DMS114 treated with DMSO at 0.1 percent for 48 hours (cell line): Measurements from ENCODE around the gene CEP68.
"Not testable (repeated sequence)": the region's sequence is repeated elsewhere in the genome, so short reads cannot be mapped to it uniquely, and the experiment has no call there.

ENCODE experiments used
- DNase-seq: peaks from one replicate; lab custom pipeline; 2025; ENCODE audit not compliant: unreplicated experiment; lab: John Stamatoyannopoulos, UW

Gene CEP68

GRCh38 chr2:65056215-65057053 lies at the start of gene CEP68:
CEP68 (plus strand) TSS chr2:65056416; CDS start chr2:65069445, 13,029 bp downstream.
- peak; percentile 93 for DNase-seq

DNA sequence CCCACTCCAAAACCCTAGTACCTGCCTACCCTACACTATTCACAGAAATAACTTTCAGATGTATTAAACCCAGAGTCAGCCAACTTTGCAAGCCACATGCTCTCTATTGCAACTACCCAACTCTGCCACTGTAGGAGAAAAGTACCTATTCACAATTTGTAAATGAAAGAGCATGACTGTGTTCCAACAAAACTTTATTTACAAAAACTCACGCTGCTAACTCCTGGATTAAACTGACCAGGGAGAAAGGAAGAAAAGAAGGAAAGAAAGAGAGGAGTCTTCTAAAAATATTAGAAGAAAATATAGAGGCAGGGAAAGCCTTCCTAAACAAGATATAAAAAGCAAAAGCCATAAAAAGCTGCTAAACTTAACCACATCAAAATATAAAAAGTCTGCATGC lies 42.4 kb upstream of the CEP68 start:
- DNase-seq = no peak

- no peak for DNase-seq
Observed at GRCh38 chr2:65015731-65016130, 40.5 kb upstream of the CEP68 start.

- no peak for DNase-seq
Observed at GRCh38 chr2:65016789-65017188, 39.4 kb upstream of the CEP68 start.

GRCh38 chr2:65017335-65017734 lies 38.9 kb upstream of the CEP68 start:
- DNase-seq = no peak

DNA sequence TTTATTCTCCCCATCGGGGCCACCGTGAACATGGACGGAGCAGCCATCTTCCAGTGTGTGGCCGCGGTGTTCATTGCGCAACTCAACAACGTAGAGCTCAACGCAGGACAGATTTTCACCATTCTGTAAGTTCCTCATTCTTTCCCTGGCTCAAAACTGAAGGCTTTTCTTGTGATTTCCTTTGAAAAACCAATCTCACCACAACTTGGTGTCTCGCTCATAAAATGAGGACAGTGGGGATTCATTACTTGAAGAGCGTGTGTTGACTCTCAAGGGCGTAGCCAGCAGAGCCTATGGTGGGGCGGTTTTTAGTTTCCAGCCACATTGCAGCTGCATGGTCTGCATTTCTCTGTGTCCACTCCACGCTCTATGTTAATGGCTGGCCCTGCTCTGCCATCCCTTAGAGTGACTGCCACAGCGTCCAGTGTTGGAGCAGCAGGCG lies 38.1 kb upstream of the CEP68 start:
- no peak for DNase-seq

DNA sequence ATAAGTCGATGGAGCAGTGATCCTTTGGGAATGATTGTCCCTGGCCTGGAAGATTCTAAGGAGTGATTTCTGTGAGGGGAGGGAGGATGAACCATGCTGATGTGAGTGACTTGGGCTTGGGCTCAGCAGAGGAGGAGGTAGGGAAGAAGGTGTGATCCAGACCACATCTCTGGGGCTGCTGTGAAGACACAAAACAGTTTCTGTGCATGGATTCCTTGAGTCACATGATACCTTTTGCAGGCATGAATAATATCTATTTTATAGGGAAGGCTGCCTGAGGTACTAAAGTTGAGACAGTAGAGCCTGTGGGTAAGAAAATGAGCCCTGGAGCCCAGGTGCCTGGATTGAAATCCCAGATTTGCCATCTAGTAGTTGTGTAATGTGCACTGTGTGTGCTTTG lies 37.2 kb upstream of the CEP68 start:
- DNase-seq = no peak

DNA sequence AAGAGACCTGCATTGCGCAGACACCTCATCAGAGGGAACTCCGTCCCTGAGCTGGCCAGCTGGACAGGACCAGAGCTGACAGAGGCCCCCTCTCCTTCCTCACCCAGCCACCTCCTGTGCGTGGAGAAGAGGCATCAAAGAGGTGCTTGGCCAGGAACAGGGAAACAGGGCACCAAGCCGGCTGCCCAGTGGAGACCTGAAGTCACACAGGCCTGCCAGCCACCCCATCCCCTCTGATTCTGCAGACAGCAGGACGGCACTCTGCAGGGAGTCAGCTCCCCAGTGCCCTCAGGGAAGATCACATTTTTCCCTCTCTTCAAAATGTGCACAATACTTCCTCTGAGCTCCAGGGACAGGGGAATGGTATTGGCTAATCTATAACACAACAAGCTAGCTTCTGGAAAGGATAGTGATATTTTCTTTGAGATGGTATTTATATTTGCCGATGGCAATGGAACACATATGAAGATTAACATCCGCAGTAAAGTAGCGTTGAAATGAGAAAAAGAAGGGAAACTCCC lies 36.5 kb upstream of the CEP68 start:
- no peak for DNase-seq

DNA sequence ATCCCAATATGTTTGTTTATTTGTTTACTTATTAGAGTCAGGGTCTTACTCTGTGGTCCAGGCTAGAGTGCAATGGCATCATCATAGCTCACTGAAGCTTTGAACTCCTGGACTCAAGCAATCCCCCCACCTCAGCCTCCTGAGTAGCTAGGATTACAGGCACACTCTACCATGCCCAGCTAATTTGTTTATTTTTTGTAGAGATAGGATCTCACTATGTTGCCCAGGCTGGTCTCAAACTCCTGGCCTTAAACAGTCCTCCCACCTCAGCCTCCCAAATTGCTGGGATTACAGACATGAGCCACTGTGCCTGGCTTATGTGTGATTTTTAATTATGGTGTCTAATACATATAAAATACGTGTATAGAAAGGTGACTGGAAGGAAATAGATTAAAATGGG lies 36.0 kb upstream of the CEP68 start:
- DNase-seq = not testable (repeated sequence)

DNA sequence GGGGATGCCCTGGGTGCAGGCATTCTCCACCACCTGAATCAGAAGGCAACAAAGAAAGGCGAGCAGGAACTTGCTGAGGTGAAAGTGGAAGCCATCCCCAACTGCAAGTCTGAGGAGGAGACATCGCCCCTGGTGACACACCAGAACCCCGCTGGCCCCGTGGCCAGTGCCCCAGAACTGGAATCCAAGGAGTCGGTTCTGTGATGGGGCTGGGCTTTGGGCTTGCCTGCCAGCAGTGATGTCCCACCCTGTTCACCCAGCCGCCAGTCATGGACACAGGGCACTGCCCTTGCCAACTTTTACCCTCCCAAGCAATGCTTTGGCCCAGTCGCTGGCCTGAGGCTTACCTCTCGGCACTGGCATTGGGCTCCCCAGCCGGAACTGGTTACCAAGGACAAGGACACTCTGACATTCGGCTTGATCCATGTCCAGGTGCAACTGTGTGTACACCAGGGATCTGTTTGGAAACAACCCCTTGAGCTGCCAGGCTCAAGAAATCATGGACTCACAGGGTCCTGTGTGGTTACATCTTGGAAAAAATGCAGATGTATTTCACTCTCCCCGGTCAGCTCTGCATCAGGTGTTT lies 35.2 kb upstream of the CEP68 start:
- DNase-seq = no peak

- DNase-seq = no peak
Observed at GRCh38 chr2:65021709-65022108, 34.5 kb upstream of the CEP68 start.

- no peak for DNase-seq
Observed at GRCh38 chr2:65022189-65022588, 34.0 kb upstream of the CEP68 start.

DNA sequence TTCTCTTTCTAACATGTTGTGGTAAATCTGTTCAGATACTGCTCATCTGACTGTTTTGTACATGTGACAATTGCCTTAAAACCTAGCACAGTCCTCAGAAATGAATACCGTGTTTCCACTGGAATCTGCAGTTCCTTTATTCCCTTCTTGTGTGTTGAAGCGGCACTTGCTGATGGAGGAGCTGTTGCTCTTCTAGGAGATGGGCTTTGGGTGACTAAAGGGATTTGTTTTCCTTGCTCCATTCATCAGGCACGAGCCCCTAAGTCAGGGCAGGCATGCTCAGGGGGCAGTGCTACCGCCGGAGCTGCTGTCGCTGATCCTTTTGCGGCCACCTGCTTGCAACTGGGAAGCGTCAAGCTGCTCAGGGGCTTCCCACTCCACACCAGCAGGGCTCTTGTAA lies 32.5 kb upstream of the CEP68 start:
- DNase-seq = no peak

GRCh38 chr2:65024149-65024829 lies 31.9 kb upstream of the CEP68 start:
- no peak for DNase-seq

GRCh38 chr2:65025453-65026123 lies 30.6 kb upstream of the CEP68 start:
- no peak for DNase-seq

DNA sequence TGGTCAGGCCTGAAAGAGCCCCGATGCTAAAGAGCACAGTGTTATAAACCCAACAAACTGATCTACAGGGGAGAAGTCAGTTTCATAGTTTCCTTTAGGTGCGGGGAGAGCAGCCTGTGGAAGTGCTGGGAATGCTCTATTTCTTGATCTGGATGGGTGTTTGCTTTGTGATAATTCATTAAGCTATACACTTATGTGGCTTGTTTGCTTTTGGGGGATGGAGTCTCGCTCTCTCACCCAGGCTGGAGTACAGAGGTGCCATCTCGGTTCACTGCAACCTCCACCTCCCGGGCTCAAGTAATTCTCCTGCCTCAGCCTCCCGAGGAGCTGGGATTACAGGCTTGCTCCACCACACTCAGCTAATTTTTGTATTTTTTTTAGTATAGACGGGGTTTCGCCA lies 30.1 kb upstream of the CEP68 start:
- DNase-seq = no peak

DNA sequence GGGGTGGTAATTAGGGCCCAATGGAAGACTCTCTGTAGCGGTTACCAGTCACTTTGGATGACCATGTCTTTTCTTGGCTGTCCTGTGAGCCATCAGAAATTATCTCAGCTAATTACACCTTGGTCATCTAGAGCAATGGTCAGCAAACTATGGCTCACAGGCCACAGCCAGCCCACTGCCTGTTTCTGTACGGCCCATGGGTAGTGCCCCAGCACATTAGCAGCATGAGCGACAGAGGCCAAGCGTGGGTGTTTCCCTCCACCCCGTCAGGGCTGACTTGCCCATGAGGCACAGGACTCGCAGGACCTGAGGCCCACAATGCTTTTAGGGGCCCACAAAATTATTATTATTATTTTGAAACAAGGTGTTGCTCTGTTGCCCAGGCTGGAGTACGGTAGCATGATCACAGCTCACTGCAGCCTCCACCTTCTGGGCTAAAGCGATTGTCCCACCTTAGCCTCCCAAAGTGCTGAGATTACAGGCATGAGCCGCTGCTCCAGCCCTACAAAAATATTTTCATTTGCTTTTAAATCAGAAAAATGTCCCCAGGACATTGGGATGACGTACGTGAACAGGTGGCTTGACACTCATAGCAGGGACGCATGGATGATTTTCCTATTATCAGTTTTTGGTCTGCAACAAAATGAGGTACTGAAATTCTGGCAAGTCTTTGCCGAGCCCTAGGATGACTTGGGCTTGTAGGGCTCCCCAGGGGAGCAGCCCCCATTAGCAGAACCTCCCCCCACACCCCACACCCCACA lies 29.3 kb upstream of the CEP68 start:
- DNase-seq = no peak

GRCh38 chr2:65027616-65028244 lies 28.5 kb upstream of the CEP68 start:
- no peak for DNase-seq

- DNase-seq = no peak
Observed at GRCh38 chr2:65030476-65031332, 25.5 kb upstream of the CEP68 start.
